ENCODE measurements around the gene LYZL1. TPM values are rescaled to one million over a fixed set of nuclear protein-coding genes. Genes with fewer than 3 reads are reported as not detected.

LYZL1 gene
- total and polyA plus RNA-seq, 2 donors (not counting 1 experiment from before 2014, with no cell fraction given) = not detected

DNA sequence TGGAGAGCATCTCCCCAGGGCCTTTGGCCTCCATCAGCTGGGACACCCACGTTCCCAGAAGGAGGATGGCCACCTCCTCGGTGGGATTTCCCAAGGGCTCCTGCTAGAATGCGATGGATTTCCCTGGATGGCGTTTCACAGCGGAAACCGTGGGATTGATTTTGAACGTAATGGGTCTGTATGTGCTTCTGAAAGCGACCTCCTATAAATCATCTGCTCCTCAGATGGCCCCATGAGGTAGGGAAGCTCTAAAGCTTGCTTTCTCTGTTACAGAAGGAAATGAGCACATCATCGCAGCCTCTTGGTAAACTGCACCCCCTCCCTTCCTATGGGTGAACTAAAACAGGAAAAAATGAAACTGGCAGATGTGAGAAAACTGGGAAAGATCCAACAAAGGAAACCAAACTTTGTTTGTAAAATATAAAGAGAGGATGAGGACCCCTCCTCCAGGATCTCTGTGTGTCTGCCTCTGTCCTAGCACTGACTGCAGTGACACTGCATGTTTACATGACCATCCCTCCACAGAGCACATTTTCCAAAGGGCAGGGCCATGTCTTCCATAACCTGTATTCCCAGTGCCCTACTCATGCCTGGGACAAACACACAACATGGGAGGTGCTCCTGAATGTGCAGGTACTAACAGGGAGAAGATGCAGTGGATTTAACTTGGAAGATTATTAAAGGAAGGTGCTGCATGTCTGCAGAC, 57.6 kb downstream of the LYZL1 start:
- Mint-ChIP-seq H3K27ac (no peak overlapping the region), H3K4me1 (no peaks in the 10 kb centered on the region), H3K4me3 (no peak overlapping the region), H3K9me3 (ENCODE audit: insufficient read depth) (peaks cover 6% of the 10 kb centered on the region), H3K27me3 (peaks cover 3% of the 10 kb centered on the region)
- ChIA-PET CTCF (no interaction called here), POLR2A (no interaction called here)
- TF ChIP-seq EZH2 (IDR thresholded peaks at IDR 0.05; ENCODE audit: borderline replicate concordance, insufficient read depth, low read depth, low read length, poor library complexity, severe bottlenecking) (no peak), CTCF (IDR thresholded peaks at IDR 0.05) (no peak)
- H3K36me3 ChIP-seq (replicated peaks in 1 of 2; ENCODE audit: control extremely low read depth in 1 of 2, control insufficient read depth in 1 of 2, extremely low read depth in 1 of 2, insufficient read depth in 2 of 2, low read length in 1 of 2) = no peaks in the 10 kb centered on the region
- H2AFZ ChIP-seq (ENCODE audit: insufficient read depth, low read depth, low read length, poor library complexity, severe bottlenecking) = no peak overlapping the region
- H3K9me3 ChIP-seq (ENCODE audit: control extremely low read depth in 1 of 3, control insufficient read depth in 2 of 3, insufficient read depth in 1 of 3, low read length in 2 of 3) = peaks cover 0 to 2% (median 0%) of the 10 kb centered on the region in 3 donors
- no peak overlapping the region for H3K27ac ChIP-seq (ENCODE audit: low read length in 2 of 2)
- ATAC-seq (ENCODE audit: low read depth) (no peak), DNase-seq (no peak)
- no peak overlapping the region for H3K9ac ChIP-seq (ENCODE audit: low read length)
- H3K79me2 ChIP-seq (ENCODE audit: control insufficient read depth, insufficient read depth, low read length) = no peaks in the 10 kb centered on the region
- H3K4me2 ChIP-seq (replicated peaks; ENCODE audit: low read depth, low read length, poor library complexity, severe bottlenecking) = no peak overlapping the region
- no peaks in the 10 kb centered on the region for H4K20me1 ChIP-seq (ENCODE audit: control insufficient read depth, insufficient read depth, low read length, poor library complexity, severe bottlenecking)
- H3K4me1 ChIP-seq (ENCODE audit: control insufficient read depth in 2 of 2, insufficient read depth in 2 of 2, low read length in 2 of 2) = no peaks in the 10 kb centered on the region
- H3K4me3 ChIP-seq (ENCODE audit: control extremely low read depth in 1 of 5, extremely low read depth in 1 of 5, insufficient read depth in 1 of 5, low read depth in 2 of 5, low read length in 4 of 5) = no peak overlapping the region
- H3K27me3 ChIP-seq (replicated peaks in 1 of 4; ENCODE audit: control extremely low read depth in 1 of 4, control insufficient read depth in 3 of 4, insufficient read depth in 4 of 4, low read length in 3 of 4) = no peaks in the 10 kb centered on the region
- intact Hi-C loops (cut with micrococcal nuclease) = no loop called here
- 88% methylated on average over 3 of the region's 9 CpGs for WGBS (ENCODE audit: insufficient coverage)

DNA sequence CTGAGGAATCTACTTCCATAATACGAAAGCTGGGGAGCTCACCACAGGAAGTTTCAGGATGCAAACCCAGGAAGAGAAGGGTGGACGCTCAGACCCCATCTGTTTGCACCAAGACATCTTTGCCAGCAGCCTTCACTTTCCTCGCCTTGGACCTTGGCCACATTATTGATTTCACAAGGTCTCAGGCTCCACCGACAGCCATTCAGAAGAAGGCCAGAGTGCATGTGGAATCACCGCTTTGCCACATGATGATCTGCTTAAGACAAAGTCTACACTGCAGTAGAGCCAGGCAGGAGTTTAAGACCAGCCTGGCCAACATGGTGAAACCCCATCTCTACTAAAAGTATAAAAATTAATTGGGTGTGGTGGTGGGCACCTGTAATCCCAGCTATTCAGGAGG, 60.0 kb downstream of the LYZL1 start:
- no peak for ATAC-seq (ENCODE audit: low read depth)
- intact Hi-C loops (cut with micrococcal nuclease) = no loop called here
- CTCF ChIA-PET = no interaction called here
- DNase-seq = no peak
- Histone ChIP-seq H4K20me1 (ENCODE audit: control insufficient read depth, insufficient read depth, low read length, poor library complexity, severe bottlenecking) (no peaks in the 10 kb centered on the region), H3K4me2 (replicated peaks; ENCODE audit: low read depth, low read length, poor library complexity, severe bottlenecking) (no peak overlapping the region), H3K79me2 (ENCODE audit: control insufficient read depth, insufficient read depth, low read length) (no peaks in the 10 kb centered on the region), H3K4me3 (ENCODE audit: control extremely low read depth in 1 of 5, extremely low read depth in 1 of 5, insufficient read depth in 1 of 5, low read depth in 2 of 5, low read length in 4 of 5) (no peak overlapping the region), H3K27me3 (replicated peaks in 1 of 4; ENCODE audit: control extremely low read depth in 1 of 4, control insufficient read depth in 3 of 4, insufficient read depth in 4 of 4, low read length in 3 of 4) (no peaks in the 10 kb centered on the region), H3K4me1 (ENCODE audit: control insufficient read depth in 2 of 2, insufficient read depth in 2 of 2, low read length in 2 of 2) (no peaks in the 10 kb centered on the region), H3K9ac (ENCODE audit: low read length) (no peak overlapping the region), H3K27ac (ENCODE audit: low read length in 2 of 2) (no peak overlapping the region), H3K9me3 (ENCODE audit: control extremely low read depth in 1 of 3, control insufficient read depth in 2 of 3, insufficient read depth in 1 of 3, low read length in 2 of 3) (no peaks in the 10 kb centered on the region), H3K36me3 (replicated peaks in 1 of 2; ENCODE audit: control extremely low read depth in 1 of 2, control insufficient read depth in 1 of 2, extremely low read depth in 1 of 2, insufficient read depth in 2 of 2, low read length in 1 of 2) (no peaks in the 10 kb centered on the region), H2AFZ (ENCODE audit: insufficient read depth, low read depth, low read length, poor library complexity, severe bottlenecking) (no peak overlapping the region)
- no peak overlapping the region for H3K4me3 Mint-ChIP-seq
- POLR2A ChIA-PET = no interaction called here
- H3K27ac Mint-ChIP-seq = no peak overlapping the region
- H3K27me3 Mint-ChIP-seq = no peaks in the 10 kb centered on the region
- H3K9me3 Mint-ChIP-seq (ENCODE audit: insufficient read depth) = no peaks in the 10 kb centered on the region
- H3K4me1 Mint-ChIP-seq = no peaks in the 10 kb centered on the region
- TF ChIP-seq EZH2 (IDR thresholded peaks at IDR 0.05; ENCODE audit: borderline replicate concordance, insufficient read depth, low read depth, low read length, poor library complexity, severe bottlenecking) (no peak), CTCF (IDR thresholded peaks at IDR 0.05) (no peak)
- 95% methylated on average over 5 of the region's 5 CpGs for WGBS (ENCODE audit: insufficient coverage)

All from B cell (primary cell).